Endothelial cell of umbilical vein (primary cell): ENCODE results near the gene KCNMB3.

Experiments used
- EZH2 ChIP-seq: IDR thresholded peaks from 2 replicates; pipeline ENCODE4 v1.6.1; 2012; ENCODE audit warnings: borderline replicate concordance, low read depth, mild to moderate bottlenecking, moderate library complexity, low read length, inconsistent platforms; ENCODE audit not compliant: severe bottlenecking
- GATA2 ChIP-seq: IDR thresholded peaks from 2 replicates; pipeline ENCODE4 v1.7.0; 2011; ENCODE audit warnings: low read depth, mild to moderate bottlenecking, moderate library complexity, mixed read lengths, low read length; ENCODE audit not compliant: insufficient read length, insufficient read depth
- JUN ChIP-seq: IDR thresholded peaks from 2 replicates; pipeline ENCODE4 v1.6.1; 2011; ENCODE audit warnings: borderline replicate concordance, low read depth; ENCODE audit not compliant: insufficient read length, insufficient read depth
- POLR2A ChIP-seq: IDR thresholded peaks from 2 replicates; pipeline ENCODE4 v1.6.1; 2012; ENCODE audit warnings: low read depth, mild to moderate bottlenecking, control low read depth, low read length
- TF ChIP-seq, protein P1 (sequence below), 2 donors: IDR thresholded peaks; 1 replicate in 1 of 2; 2 replicates in 1 of 2; pipeline ENCODE4 v1.5.1; 2011; ENCODE audit warnings: low read length in 2 of 2, mild to moderate bottlenecking in 2 of 2, moderate library complexity in 2 of 2, control low read depth in 1 of 2, inconsistent platforms in 1 of 2, low read depth in 1 of 2; ENCODE audit not compliant: insufficient read depth in 1 of 2; ENCODE audit errors: extremely low read depth in 1 of 2

DNA sequence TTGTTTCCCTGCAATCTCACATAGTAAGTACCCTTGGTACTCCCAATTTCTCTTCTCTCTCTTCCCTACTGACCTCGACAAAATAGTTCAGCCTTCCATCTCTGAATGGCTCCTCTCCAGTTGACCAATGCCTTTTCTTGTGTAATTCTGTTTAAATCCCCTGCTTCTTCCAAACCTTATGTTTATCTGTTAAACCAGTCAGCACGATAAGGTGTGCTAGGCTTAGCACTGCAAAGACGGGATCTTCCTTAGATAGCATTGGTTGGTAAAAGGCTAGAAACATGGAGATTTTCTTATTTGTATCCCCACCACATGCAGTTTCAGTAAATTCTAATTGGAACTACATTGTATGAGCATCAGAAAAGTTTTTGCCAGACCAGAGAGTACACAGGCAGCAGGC lies 25.8 kb upstream of the KCNMB3 start:
- TF ChIP-seq, protein P1, sequence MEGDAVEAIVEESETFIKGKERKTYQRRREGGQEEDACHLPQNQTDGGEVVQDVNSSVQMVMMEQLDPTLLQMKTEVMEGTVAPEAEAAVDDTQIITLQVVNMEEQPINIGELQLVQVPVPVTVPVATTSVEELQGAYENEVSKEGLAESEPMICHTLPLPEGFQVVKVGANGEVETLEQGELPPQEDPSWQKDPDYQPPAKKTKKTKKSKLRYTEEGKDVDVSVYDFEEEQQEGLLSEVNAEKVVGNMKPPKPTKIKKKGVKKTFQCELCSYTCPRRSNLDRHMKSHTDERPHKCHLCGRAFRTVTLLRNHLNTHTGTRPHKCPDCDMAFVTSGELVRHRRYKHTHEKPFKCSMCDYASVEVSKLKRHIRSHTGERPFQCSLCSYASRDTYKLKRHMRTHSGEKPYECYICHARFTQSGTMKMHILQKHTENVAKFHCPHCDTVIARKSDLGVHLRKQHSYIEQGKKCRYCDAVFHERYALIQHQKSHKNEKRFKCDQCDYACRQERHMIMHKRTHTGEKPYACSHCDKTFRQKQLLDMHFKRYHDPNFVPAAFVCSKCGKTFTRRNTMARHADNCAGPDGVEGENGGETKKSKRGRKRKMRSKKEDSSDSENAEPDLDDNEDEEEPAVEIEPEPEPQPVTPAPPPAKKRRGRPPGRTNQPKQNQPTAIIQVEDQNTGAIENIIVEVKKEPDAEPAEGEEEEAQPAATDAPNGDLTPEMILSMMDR (IDR thresholded peaks at IDR 0.05; ENCODE audit: extremely low read depth in 1 of 2, insufficient read depth in 1 of 2, low read depth in 1 of 2, low read length in 2 of 2): no peak
- TF ChIP-seq EZH2: no peak
- no peak for TF ChIP-seq POLR2A
- no peak for TF ChIP-seq JUN
- no peak for TF ChIP-seq GATA2
